PC-3 (cell line): ENCODE results near the gene LRP5. TPM values are rescaled to one million over a fixed set of nuclear protein-coding genes. Genes with fewer than 3 reads are reported as not detected.

Source experiments
- ATAC-seq: fragments of 200-7000 bp; cut with Tn5 transposase; 2 replicates; pipeline ENCODE4 v1.9.1; 2020; ENCODE audit warnings: mild to moderate bottlenecking, moderate library complexity
- BruUV-seq: library from RNA; stranded (reverse); fragments of 400-500 nt; replicated peaks from 2 replicates; lab custom pipeline; 2021; lab: Mats Ljungman, UMichigan
- CTCF ChIA-PET: fragments of 300-600 bp; sonication (Branson Sonifier 250); formaldehyde crosslinking; loops from one replicate; lab custom pipeline; 2022; ENCODE audit warnings: antibody characterized with exemption; lab: Charles Lee
- POLR2A ChIA-PET: fragments of 300-600 bp; sonication (Branson Sonifier 250); formaldehyde crosslinking; loops from one replicate; lab custom pipeline; 2022; ENCODE audit warnings: antibody characterized with exemption; ENCODE audit not compliant: unreplicated experiment; lab: Charles Lee
- DNase-seq: peaks from one replicate; pipeline ENCODE4 v3.0.0-alpha.2; 2015
- H2AFZ ChIP-seq: fragments of 300-600 bp; sonication (generic); 2 replicates; pipeline ENCODE4 v1.6.0; 2016; ENCODE audit warnings: antibody characterized with exemption, low read length
- H3F3A ChIP-seq: fragments of 300-600 bp; sonication (generic); one replicate; pipeline ENCODE4 v1.6.0; 2017; ENCODE audit warnings: antibody characterized with exemption, low read length, control low read depth, mild to moderate bottlenecking; ENCODE audit not compliant: unreplicated experiment
- H3K27ac ChIP-seq: fragments of 300-600 bp; sonication (generic); 2 replicates; pipeline ENCODE4 v1.5.1; 2016; ENCODE audit warnings: mild to moderate bottlenecking, low read length
- H3K27me3 ChIP-seq: fragments of 300-600 bp; sonication (generic); 2 replicates; pipeline ENCODE4 v1.6.1; 2016; ENCODE audit warnings: low read length, mixed read lengths
- H3K36me3 ChIP-seq: fragments of 300-600 bp; sonication (generic); 2 replicates; pipeline ENCODE4 v1.6.1; 2016; ENCODE audit warnings: low read depth, mixed run types, low read length, mixed read lengths
- H3K4me1 ChIP-seq: fragments of 300-600 bp; sonication (generic); 2 replicates; pipeline ENCODE4 v1.5.1; 2016; ENCODE audit warnings: low read length; ENCODE audit not compliant: insufficient read depth
- H3K4me2 ChIP-seq: fragments of 300-600 bp; sonication (generic); 2 replicates; pipeline ENCODE4 v1.6.0; 2016; ENCODE audit warnings: low read length
- H3K4me3 ChIP-seq: fragments of 300-600 bp; sonication (generic); 2 replicates; pipeline ENCODE4 v1.5.1; 2016; ENCODE audit warnings: mild to moderate bottlenecking, low read length, mixed read lengths
- H3K79me2 ChIP-seq: fragments of 300-600 bp; sonication (generic); 2 replicates; pipeline ENCODE4 v1.6.1; 2017; ENCODE audit warnings: low read length, mixed read lengths
- H3K9ac ChIP-seq: fragments of 300-600 bp; sonication (generic); 2 replicates; pipeline ENCODE4 v1.6.0; 2016; ENCODE audit warnings: mild to moderate bottlenecking, low read length
- H3K9me2 ChIP-seq: fragments of 300-600 bp; sonication (generic); replicated peaks from 2 replicates; pipeline ENCODE4 v1.6.1; 2016; ENCODE audit warnings: mixed run types, low read length, mixed read lengths
- H3K9me3 ChIP-seq: fragments of 300-600 bp; sonication (generic); 2 replicates; pipeline ENCODE4 v1.6.1; 2016; ENCODE audit warnings: low read length, mixed read lengths
- H4K20me1 ChIP-seq: fragments of 300-600 bp; sonication (generic); 2 replicates; pipeline ENCODE4 v1.6.1; 2016; ENCODE audit warnings: low read length, mixed read lengths
- CTCF ChIP-seq: fragments of 300-600 bp; sonication (generic); conservative IDR thresholded peaks from 2 replicates; pipeline ENCODE4 v1.5.1; 2017; ENCODE audit warnings: antibody characterized with exemption, low read depth, mild to moderate bottlenecking, low read length
- EZH2 ChIP-seq: fragments of 300-600 bp; sonication (generic); IDR thresholded peaks from one replicate; pipeline ENCODE4 v1.6.1; 2017; ENCODE audit warnings: antibody characterized with exemption, mild to moderate bottlenecking, low read length; ENCODE audit not compliant: unreplicated experiment
- EZH2phosphoT487 ChIP-seq: fragments of 300-600 bp; sonication (generic); IDR thresholded peaks from 2 replicates; pipeline ENCODE4 v1.6.1; 2018; ENCODE audit warnings: mild to moderate bottlenecking, antibody characterized with exemption, low read length, borderline replicate concordance
- intact Hi-C: fragments of 100-400 bp; cut with micrococcal nuclease; formaldehyde crosslinking; loops from 2 replicates; pipeline ENCODE4 v1.9.0; 2023
- total RNA-seq: library from RNA; depleted of rRNA; stranded (reverse); fragments of >200 nt; gene quantifications from 2 replicates; pipeline ENCODE4 v1.2.3, GENCODE V29; 2014

LRP5 gene
- total RNA-seq, 1 experiment from 2014 or later: 64.3 TPM

- no peak overlapping the region for H3K4me3 ChIP-seq
- no peak for ATAC-seq
- no peaks in the 10 kb centered on the region for H3K9me3 ChIP-seq
- peaks cover 18% of the 10 kb centered on the region for H3K4me1 ChIP-seq
- no peak for TF ChIP-seq EZH2phosphoT487
- no peak for TF ChIP-seq CTCF
- TF ChIP-seq EZH2: no peak
- ChIA-PET CTCF (no interaction called here), POLR2A (no interaction called here)
- no peaks in the 10 kb centered on the region for H3K9me2 ChIP-seq
- no peaks in the 10 kb centered on the region for H3F3A ChIP-seq
- H3K27ac ChIP-seq: no peak overlapping the region
- peaks cover 28% of the 10 kb centered on the region for H3K79me2 ChIP-seq
- intact Hi-C loops: no loop called here
- no peak overlapping the region for H3K4me2 ChIP-seq
- no peak overlapping the region for H3K9ac ChIP-seq
- peaks cover 41% of the 10 kb centered on the region for H3K36me3 ChIP-seq
- no peaks in the 10 kb centered on the region for H3K27me3 ChIP-seq
- H4K20me1 ChIP-seq: no peaks in the 10 kb centered on the region
- no peak overlapping the region for H2AFZ ChIP-seq
- DNase-seq: no peak
- no TSS peak for BruUV-seq
Observed at GRCh38 chr11:68266121-68266891, 46.1 kb upstream of the LRP5 start.

GRCh38 chr11:68266936-68267880, 45.2 kb upstream of the LRP5 start:
- Histone ChIP-seq H3K4me1 (peaks cover 18% of the 10 kb centered on the region), H3K79me2 (peaks cover 32% of the 10 kb centered on the region), H3K9me3 (no peaks in the 10 kb centered on the region), H3K36me3 (peaks cover 36% of the 10 kb centered on the region), H3K4me2 (no peak overlapping the region), H3F3A (no peaks in the 10 kb centered on the region), H3K9me2 (no peaks in the 10 kb centered on the region), H3K4me3 (no peak overlapping the region), H3K27me3 (no peaks in the 10 kb centered on the region), H2AFZ (no peak overlapping the region), H3K27ac (no peak overlapping the region), H3K9ac (no peak overlapping the region), H4K20me1 (no peaks in the 10 kb centered on the region)
- POLR2A ChIA-PET: interaction anchor here (1.0 kb wide), 1 partner anchor 113 kb away, joined by 9 read pairs; no protein-coding TSS in a partner anchor
- ATAC-seq (no peak), DNase-seq (no peak)
- CTCF ChIA-PET: no interaction called here
- BruUV-seq: no TSS peak
- intact Hi-C loops: no loop called here
- no peak for TF ChIP-seq EZH2
- TF ChIP-seq EZH2phosphoT487: no peak
- no peak for TF ChIP-seq CTCF
